CD8-positive, alpha-beta memory T cell (primary cell): Measurements from ENCODE around the gene GPRC5D. TPM values are rescaled to one million over a fixed set of nuclear protein-coding genes. Genes with fewer than 3 reads are reported as not detected.
A peak's percentile ranks its signal among the peaks of the same experiment; 100 is the strongest.

Experiments
- CTCF ChIA-PET: fragments of 350-600 bp; sonication (Branson Sonifier 250); formaldehyde crosslinking; loops from one replicate; lab custom pipeline; 2021; ENCODE audit warnings: antibody characterized with exemption; lab: Charles Lee
- POLR2A ChIA-PET: fragments of 350-600 bp; sonication (Branson Sonifier 250); formaldehyde crosslinking; loops from one replicate; lab custom pipeline; 2021; ENCODE audit warnings: antibody characterized with exemption; lab: Charles Lee
- DNase-seq, 5 donors: peaks; one replicate each; pipeline versions ENCODE4 v3.0.0 to v3.0.0-alpha.2; 2020 to 2022; ENCODE audit warnings: mixed read lengths in 1 of 5
- H3K27ac ChIP-seq: one replicate; pipeline ENCODE4 v1.7.0; 2013; ENCODE audit warnings: low read depth, mild to moderate bottlenecking, low read length, moderate library complexity
- H3K27me3 ChIP-seq: 2 replicates; pipeline ENCODE4 v1.7.0; 2013; ENCODE audit warnings: low read length, mild to moderate bottlenecking; ENCODE audit not compliant: insufficient read depth, poor library complexity, severe bottlenecking
- H3K36me3 ChIP-seq: 2 replicates; pipeline ENCODE4 v1.7.0; 2013; ENCODE audit warnings: mild to moderate bottlenecking, low read length, moderate library complexity; ENCODE audit not compliant: insufficient read depth
- H3K4me1 ChIP-seq: 2 replicates; pipeline ENCODE4 v1.7.0; 2013; ENCODE audit warnings: mild to moderate bottlenecking, low read length, moderate library complexity; ENCODE audit not compliant: insufficient read depth
- H3K4me3 ChIP-seq: 2 replicates; pipeline ENCODE4 v1.7.0; 2013; ENCODE audit warnings: mild to moderate bottlenecking, low read length
- H3K9me3 ChIP-seq: 2 replicates; pipeline ENCODE4 v1.7.0; 2013; ENCODE audit warnings: mild to moderate bottlenecking, low read length
- H3K27ac Mint-ChIP-seq, 8 donors: one replicate each; pipeline ENCODE4 v1.8.0; 2020 to 2021; ENCODE audit warnings: mixed read lengths in 8 of 8, mild to moderate bottlenecking in 6 of 8, inconsistent platforms in 3 of 8, moderate library complexity in 3 of 8
- H3K27me3 Mint-ChIP-seq, 2 donors: one replicate each; pipeline ENCODE4 v1.8.0; 2020 to 2021; ENCODE audit warnings: mixed read lengths in 2 of 2, mild to moderate bottlenecking in 1 of 2, moderate library complexity in 1 of 2
- H3K36me3 Mint-ChIP-seq, 3 donors: one replicate each; pipeline ENCODE4 v1.8.0; 2020 to 2021; ENCODE audit warnings: mixed read lengths in 3 of 3, inconsistent platforms in 1 of 3, mild to moderate bottlenecking in 1 of 3
- H3K4me1 Mint-ChIP-seq, 3 donors: one replicate each; pipeline ENCODE4 v1.8.0; 2020 to 2021; ENCODE audit warnings: mixed read lengths in 3 of 3, inconsistent platforms in 1 of 3, mild to moderate bottlenecking in 1 of 3
- H3K4me3 Mint-ChIP-seq, 7 donors: one replicate each; pipeline ENCODE4 v1.8.0; 2020 to 2021; ENCODE audit warnings: mixed read lengths in 7 of 7, mild to moderate bottlenecking in 6 of 7, moderate library complexity in 4 of 7, inconsistent platforms in 2 of 7
- H3K9me3 Mint-ChIP-seq, 5 donors: one replicate each; pipeline ENCODE4 v1.8.0; 2020 to 2022; ENCODE audit warnings: mixed read lengths in 5 of 5, mild to moderate bottlenecking in 3 of 5, moderate library complexity in 2 of 5, inconsistent platforms in 1 of 5
- polyA plus RNA-seq: library from polyadenylated mRNA; unstranded; fragments of 300-500 nt; fragmentation: Illumina TruSeq; gene quantifications from one replicate; pipeline ENCODE4 v1.2.3, GENCODE V29; 2021
- total RNA-seq, 2 experiments: library from RNA; stranded (reverse); gene quantifications; one replicate each; pipeline ENCODE4 v1.2.3, GENCODE V29; 2021

The GPRC5D gene
- total and polyA plus RNA-seq, 3 experiments from 2014 or later: 0.35 TPM; not detected in 2

DNA sequence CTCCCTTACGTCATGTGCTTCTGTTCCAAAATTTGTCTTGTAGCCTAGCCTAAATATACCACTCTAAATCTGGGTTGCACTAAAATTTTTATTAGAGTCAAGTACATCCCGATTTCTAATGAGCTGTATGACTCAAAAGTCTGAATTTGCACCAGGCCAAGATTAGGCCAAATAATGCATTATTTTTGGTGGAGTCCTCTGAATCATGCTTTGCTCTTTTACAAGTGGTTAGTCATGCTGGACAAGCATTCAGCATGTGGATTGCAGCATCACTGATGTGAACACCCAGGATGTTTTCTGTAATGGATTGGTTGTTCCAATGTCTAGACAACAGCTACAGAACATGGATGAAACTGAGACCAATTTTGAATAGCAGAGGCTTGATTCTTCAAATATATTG is 24.4 kb upstream of the GPRC5D start:
- POLR2A ChIA-PET: no interaction called here
- Histone ChIP-seq H3K27ac (no peak overlapping the region), H3K9me3 (no peaks in the 10 kb centered on the region), H3K4me1 (no peaks in the 10 kb centered on the region), H3K27me3 (no peaks in the 10 kb centered on the region), H3K4me3 (no peak overlapping the region), H3K36me3 (peaks cover 4% of the 10 kb centered on the region)
- H3K36me3 Mint-ChIP-seq: peaks cover 29 to 40% (median 40%) of the 10 kb centered on the region in 3 donors
- CTCF ChIA-PET: no interaction called here
- peaks cover 9 to 26% (median 18%) of the 10 kb centered on the region in 5 donors for H3K9me3 Mint-ChIP-seq
- no peaks in the 10 kb centered on the region for H3K4me1 Mint-ChIP-seq
- no peak overlapping the region for H3K27ac Mint-ChIP-seq
- no peaks in the 10 kb centered on the region for H3K27me3 Mint-ChIP-seq
- DNase-seq: no peak
- H3K4me3 Mint-ChIP-seq: no peak overlapping the region

DNA sequence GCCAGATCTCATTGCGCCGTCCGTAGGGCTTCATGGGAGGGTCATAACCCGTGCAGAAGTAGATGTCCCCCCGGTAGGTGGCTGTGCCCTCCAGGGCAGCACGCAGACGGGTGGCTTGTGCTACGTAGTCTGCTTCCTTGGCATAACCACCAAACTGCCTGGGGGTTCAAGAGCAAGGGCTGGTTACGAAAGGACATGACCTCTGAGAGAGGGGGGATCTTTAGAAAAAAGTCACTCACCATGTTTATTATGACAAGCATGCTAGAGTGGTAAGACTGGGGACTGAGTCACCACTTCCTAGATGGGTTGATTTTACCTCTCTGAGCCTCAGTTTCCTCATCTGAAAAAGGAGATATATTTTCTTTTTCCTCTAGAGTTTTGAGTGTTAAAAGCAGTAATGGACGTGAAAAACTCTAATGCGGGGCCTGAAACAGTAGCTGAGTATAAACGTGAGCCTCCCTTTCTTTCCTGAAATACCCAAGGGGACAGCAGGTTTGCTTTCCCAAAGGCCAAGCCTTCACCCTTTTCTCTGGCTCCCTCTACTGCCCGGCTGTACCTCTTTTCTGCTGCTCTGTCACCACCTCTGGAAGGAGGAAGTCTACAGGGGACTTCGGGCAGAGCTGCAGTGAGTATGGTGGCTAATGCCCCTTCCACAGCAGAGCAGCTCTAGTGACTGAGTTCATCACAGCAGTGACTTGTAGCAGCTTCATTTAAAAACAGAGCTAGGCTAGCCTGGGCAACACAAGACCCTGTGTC is 23.5 kb upstream of the GPRC5D start:
- DNase-seq: no peak
- ChIA-PET POLR2A (no interaction called here), CTCF (no interaction called here)
- Histone ChIP-seq H3K9me3 (no peaks in the 10 kb centered on the region), H3K4me3 (no peak overlapping the region), H3K27ac (no peak overlapping the region), H3K4me1 (no peaks in the 10 kb centered on the region), H3K36me3 (peaks cover 4% of the 10 kb centered on the region), H3K27me3 (no peaks in the 10 kb centered on the region)
- Mint-ChIP-seq H3K4me3 (no peak overlapping the region), H3K36me3 (peaks cover 29 to 42% (median 42%) of the 10 kb centered on the region in 3 donors), H3K9me3 (peaks cover 9 to 26% (median 18%) of the 10 kb centered on the region in 5 donors), H3K27me3 (no peaks in the 10 kb centered on the region), H3K4me1 (no peaks in the 10 kb centered on the region), H3K27ac (no peak overlapping the region)

DNA sequence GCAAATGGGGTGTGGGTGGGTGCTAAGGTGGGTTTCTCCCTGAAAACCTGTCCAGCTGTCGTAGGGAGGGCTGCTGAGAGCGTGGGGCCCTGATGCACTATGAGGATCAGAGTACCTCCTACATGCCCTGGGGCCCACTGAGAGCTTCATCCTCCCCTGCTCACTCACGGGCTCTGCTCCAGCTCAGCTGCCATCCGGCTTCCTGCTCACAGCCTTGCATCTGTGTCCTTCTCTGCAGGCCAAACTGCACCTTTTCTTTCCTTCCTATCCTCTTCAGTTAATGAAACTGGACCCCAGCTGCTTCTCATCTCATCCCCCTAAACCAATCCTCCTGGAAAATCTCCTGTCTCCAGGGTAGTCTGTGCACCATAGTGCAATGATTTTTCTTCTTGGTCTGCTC is 22.2 kb upstream of the GPRC5D start:
- peaks cover 9 to 26% (median 18%) of the 10 kb centered on the region in 5 donors for H3K9me3 Mint-ChIP-seq
- no peak overlapping the region for H3K27ac Mint-ChIP-seq
- no peaks in the 10 kb centered on the region for H3K9me3 ChIP-seq
- no peaks in the 10 kb centered on the region for H3K27me3 Mint-ChIP-seq
- no peak for DNase-seq
- no peaks in the 10 kb centered on the region for H3K4me1 ChIP-seq
- H3K27ac ChIP-seq: no peak overlapping the region
- H3K4me3 Mint-ChIP-seq: no peak overlapping the region
- H3K36me3 ChIP-seq: peaks cover 4% of the 10 kb centered on the region
- POLR2A ChIA-PET: no interaction called here
- CTCF ChIA-PET: no interaction called here
- peaks cover 29 to 42% (median 42%) of the 10 kb centered on the region in 3 donors for H3K36me3 Mint-ChIP-seq
- H3K4me3 ChIP-seq: no peak overlapping the region
- H3K4me1 Mint-ChIP-seq: no peaks in the 10 kb centered on the region
- no peaks in the 10 kb centered on the region for H3K27me3 ChIP-seq

DNA sequence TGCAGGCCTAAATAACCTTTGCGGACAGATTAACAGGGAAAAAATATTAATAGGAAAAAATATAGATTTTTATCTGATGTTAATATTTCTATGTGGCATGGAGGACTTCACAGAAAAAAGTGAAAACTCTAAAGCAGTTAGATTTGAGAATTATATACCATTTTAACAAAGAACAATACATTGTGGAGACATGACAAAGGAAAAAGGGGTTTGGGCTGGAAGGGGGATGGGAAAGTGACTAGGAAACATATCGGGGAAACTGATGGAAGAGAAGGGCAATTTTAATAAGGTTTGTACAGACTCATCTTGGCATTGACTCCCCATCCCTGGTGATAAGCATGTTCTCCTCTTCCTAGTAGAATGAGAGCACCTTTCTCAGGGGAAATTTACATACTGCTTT is 21.0 kb upstream of the GPRC5D start:
- Mint-ChIP-seq H3K27ac (no peak overlapping the region), H3K4me1 (no peaks in the 10 kb centered on the region), H3K9me3 (peaks cover 9 to 26% (median 18%) of the 10 kb centered on the region in 5 donors), H3K4me3 (no peak overlapping the region), H3K27me3 (no peaks in the 10 kb centered on the region), H3K36me3 (peaks cover 29 to 45% (median 42%) of the 10 kb centered on the region in 3 donors)
- Histone ChIP-seq H3K27ac (no peak overlapping the region), H3K27me3 (no peaks in the 10 kb centered on the region), H3K4me1 (no peaks in the 10 kb centered on the region), H3K9me3 (no peaks in the 10 kb centered on the region), H3K4me3 (no peak overlapping the region), H3K36me3 (peaks cover 4% of the 10 kb centered on the region)
- ChIA-PET CTCF (no interaction called here), POLR2A (no interaction called here)
- DNase-seq: no peak

DNA sequence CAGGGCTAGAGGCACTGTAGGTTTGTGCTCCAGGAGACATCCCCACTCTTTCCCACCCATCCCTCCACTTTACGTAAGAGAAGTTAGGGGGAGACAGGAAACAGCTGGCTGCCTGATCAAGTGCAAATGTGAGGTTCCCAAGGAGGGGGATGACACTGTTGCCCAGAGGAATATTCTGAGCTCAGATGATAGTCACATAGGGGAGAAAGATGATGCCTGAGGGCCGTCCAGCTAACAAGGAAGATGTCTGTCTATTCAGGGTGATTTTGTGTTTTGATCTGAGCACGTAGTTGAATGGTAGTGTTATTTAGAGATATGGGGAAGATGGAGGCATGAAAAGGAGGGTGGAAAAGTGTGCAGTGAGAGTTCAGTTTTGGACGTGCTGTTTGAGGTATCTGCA is 13.9 kb upstream of the GPRC5D start:
- Histone ChIP-seq H3K4me3 (no peak overlapping the region), H3K36me3 (no peaks in the 10 kb centered on the region), H3K9me3 (no peaks in the 10 kb centered on the region), H3K4me1 (no peaks in the 10 kb centered on the region), H3K27ac (no peak overlapping the region), H3K27me3 (no peaks in the 10 kb centered on the region)
- H3K4me3 Mint-ChIP-seq: no peak overlapping the region
- POLR2A ChIA-PET: no interaction called here
- H3K27me3 Mint-ChIP-seq: no peaks in the 10 kb centered on the region
- no peaks in the 10 kb centered on the region for H3K9me3 Mint-ChIP-seq
- CTCF ChIA-PET: no interaction called here
- no peak overlapping the region for H3K27ac Mint-ChIP-seq
- DNase-seq: no peak
- H3K4me1 Mint-ChIP-seq: peaks cover 0 to 4% (median 0%) of the 10 kb centered on the region in 3 donors
- peaks cover 0 to 9% (median 4%) of the 10 kb centered on the region in 3 donors for H3K36me3 Mint-ChIP-seq

DNA sequence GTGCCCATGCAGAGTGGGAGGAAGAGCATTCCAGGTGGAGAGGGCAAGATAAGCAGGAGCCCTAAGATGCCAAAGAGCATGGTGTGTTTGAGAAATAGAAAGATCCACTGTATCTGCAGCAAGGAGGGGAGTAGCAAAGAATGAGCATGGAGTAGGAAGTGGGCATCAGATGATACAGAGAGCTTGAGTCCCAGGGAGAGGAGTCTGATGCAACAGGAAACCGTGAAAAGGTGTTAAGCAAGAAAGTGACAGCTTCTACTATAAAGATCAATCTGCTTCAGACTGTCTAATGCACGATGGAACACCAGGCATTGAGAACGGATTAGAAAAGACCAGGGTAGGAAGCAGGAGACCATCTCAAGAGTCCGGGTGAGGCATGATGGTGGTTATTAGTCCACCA is 12.3 kb upstream of the GPRC5D start:
- H3K27ac Mint-ChIP-seq: peak overlapping the region in 1 of 8 donors; percentile 17
- CTCF ChIA-PET: interaction anchor here (1.0 kb wide), 1 partner anchor 22 kb away, joined by 3 read pairs; no protein-coding TSS in a partner anchor
- peaks cover 0 to under 1% of the 10 kb centered on the region in 2 donors for H3K27me3 Mint-ChIP-seq
- POLR2A ChIA-PET: no interaction called here
- no peaks in the 10 kb centered on the region for H3K27me3 ChIP-seq
- no peaks in the 10 kb centered on the region for H3K9me3 Mint-ChIP-seq
- no peaks in the 10 kb centered on the region for H3K4me1 ChIP-seq
- no peak for DNase-seq
- H3K36me3 ChIP-seq: no peaks in the 10 kb centered on the region
- H3K27ac ChIP-seq: no peak overlapping the region
- H3K4me1 Mint-ChIP-seq: peaks cover 0 to 4% (median 0%) of the 10 kb centered on the region in 3 donors
- no peak overlapping the region for H3K4me3 ChIP-seq
- no peaks in the 10 kb centered on the region for H3K9me3 ChIP-seq
- no peak overlapping the region for H3K4me3 Mint-ChIP-seq
- peaks cover 0 to 9% (median 4%) of the 10 kb centered on the region in 3 donors for H3K36me3 Mint-ChIP-seq

- Mint-ChIP-seq H3K4me3 (no peak overlapping the region), H3K4me1 (peaks cover 0 to 4% (median 0%) of the 10 kb centered on the region in 3 donors), H3K27ac (no peak overlapping the region), H3K9me3 (no peaks in the 10 kb centered on the region), H3K27me3 (peaks cover 0 to 5% of the 10 kb centered on the region in 2 donors), H3K36me3 (no peaks in the 10 kb centered on the region)
- no peaks in the 10 kb centered on the region for H3K36me3 ChIP-seq
- no peaks in the 10 kb centered on the region for H3K9me3 ChIP-seq
- no peak overlapping the region for H3K4me3 ChIP-seq
- no peak overlapping the region for H3K27ac ChIP-seq
- no peaks in the 10 kb centered on the region for H3K4me1 ChIP-seq
- ChIA-PET CTCF (no interaction called here), POLR2A (no interaction called here)
- H3K27me3 ChIP-seq: no peaks in the 10 kb centered on the region
- no peak for DNase-seq
Measured at GRCh38 chr12:12960639-12961209, 8.8 kb upstream of the GPRC5D start.

DNA sequence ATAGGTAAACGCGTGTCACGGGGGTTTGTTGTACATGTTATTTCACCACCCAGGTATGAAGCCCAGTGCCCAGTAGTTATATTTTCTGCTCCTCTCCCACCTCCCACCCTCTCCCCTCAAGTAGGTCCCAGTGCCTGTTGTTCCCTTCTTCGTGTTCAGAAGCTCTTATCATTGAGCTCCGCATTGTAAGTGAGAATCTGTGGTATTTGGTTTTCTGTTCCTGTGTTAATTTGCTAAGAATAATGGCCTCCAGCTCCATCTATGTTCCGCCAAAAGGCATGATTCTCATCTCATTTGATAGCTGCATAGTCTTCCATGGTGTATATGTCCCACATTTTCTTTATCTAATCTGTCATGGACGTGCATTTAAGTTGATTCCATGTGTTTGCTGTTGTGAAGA is 6.9 kb upstream of the GPRC5D start:
- H3K36me3 ChIP-seq: no peaks in the 10 kb centered on the region
- H3K27ac Mint-ChIP-seq: no peak overlapping the region
- no peak for DNase-seq
- H3K9me3 ChIP-seq: no peaks in the 10 kb centered on the region
- POLR2A ChIA-PET: no interaction called here
- CTCF ChIA-PET: no interaction called here
- H3K27me3 ChIP-seq: no peaks in the 10 kb centered on the region
- no peaks in the 10 kb centered on the region for H3K4me1 Mint-ChIP-seq
- peaks cover 0 to 5% of the 10 kb centered on the region in 2 donors for H3K27me3 Mint-ChIP-seq
- H3K4me1 ChIP-seq: no peaks in the 10 kb centered on the region
- H3K4me3 ChIP-seq: no peak overlapping the region
- H3K27ac ChIP-seq: no peak overlapping the region
- H3K4me3 Mint-ChIP-seq: no peak overlapping the region
- no peaks in the 10 kb centered on the region for H3K36me3 Mint-ChIP-seq
- no peaks in the 10 kb centered on the region for H3K9me3 Mint-ChIP-seq
